GM12872 (cell line): ENCODE data around the gene CEP78.

ENCODE experiments used
- TF ChIP-seq, protein P1 (sequence below): IDR thresholded peaks from 3 replicates; pipeline ENCODE4 v1.5.1; 2011; ENCODE audit warnings: low read depth, mild to moderate bottlenecking, low read length, moderate library complexity; ENCODE audit not compliant: insufficient read depth

CEP78 gene

GRCh38 chr9:78292716-78293497 is 57.0 kb downstream of the CEP78 start:
- TF ChIP-seq, protein P1, sequence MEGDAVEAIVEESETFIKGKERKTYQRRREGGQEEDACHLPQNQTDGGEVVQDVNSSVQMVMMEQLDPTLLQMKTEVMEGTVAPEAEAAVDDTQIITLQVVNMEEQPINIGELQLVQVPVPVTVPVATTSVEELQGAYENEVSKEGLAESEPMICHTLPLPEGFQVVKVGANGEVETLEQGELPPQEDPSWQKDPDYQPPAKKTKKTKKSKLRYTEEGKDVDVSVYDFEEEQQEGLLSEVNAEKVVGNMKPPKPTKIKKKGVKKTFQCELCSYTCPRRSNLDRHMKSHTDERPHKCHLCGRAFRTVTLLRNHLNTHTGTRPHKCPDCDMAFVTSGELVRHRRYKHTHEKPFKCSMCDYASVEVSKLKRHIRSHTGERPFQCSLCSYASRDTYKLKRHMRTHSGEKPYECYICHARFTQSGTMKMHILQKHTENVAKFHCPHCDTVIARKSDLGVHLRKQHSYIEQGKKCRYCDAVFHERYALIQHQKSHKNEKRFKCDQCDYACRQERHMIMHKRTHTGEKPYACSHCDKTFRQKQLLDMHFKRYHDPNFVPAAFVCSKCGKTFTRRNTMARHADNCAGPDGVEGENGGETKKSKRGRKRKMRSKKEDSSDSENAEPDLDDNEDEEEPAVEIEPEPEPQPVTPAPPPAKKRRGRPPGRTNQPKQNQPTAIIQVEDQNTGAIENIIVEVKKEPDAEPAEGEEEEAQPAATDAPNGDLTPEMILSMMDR: no peak

DNA sequence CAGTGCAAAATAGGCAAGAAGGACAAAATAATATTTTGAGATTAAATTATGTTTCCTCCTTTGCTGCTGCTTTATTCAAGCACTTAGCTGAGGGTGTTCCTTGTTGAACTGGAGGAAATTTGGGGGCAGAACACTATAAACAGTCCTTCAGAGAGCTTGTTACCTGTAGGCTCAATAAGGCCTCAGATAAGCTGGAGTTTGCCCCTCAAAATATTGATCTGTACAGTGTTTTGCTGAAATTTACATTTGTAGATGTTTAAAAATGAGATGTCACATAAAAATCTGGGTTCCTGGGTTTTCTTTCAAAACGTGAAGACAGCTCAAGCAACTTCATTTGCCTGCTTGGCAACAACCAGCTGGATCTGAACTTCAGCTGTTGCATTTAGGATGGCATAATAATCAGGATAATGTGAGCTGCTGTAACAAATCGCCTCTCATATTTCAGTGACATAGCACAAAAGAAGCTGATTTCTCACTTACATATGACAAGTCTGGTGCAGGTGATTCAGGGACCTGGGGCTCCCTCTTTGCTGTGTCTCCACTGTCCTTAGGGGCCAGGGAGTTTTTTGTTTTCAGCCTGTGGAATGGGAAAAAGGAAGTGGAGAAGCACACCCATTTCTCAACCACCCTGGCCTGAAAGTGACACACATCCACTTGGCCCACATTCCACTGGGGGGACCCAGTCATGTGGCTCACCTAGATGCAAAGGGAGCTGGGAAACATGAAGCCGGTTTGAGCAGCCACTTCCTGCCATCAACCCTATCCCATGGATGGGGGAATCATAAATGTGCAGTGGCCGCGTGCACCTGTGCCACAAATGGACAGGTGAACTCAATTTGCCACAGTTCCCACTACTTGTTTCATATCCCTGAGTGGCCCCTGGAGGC is 58.7 kb downstream of the CEP78 start:
- TF ChIP-seq, protein P1: no peak

DNA sequence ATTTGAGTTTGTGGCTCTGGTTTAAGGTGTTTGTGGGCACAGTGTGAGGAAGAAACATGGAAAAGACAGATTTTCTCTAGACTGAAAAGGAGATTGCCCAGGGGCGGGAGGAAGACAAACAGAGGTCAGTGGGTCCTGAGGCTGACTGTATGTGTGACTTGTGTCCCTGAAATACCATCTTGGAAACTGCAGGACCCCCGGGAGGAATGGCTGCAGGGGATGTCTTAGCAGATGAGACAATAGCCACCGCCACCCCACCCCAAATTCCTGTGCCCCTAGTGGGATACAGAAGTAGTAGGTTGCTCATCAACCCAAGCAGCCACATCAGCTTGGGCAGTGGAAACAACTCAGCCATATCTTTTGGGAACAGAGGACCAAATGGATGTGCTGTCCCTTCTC is 59.3 kb downstream of the CEP78 start:
- TF ChIP-seq, protein P1: no peak

DNA sequence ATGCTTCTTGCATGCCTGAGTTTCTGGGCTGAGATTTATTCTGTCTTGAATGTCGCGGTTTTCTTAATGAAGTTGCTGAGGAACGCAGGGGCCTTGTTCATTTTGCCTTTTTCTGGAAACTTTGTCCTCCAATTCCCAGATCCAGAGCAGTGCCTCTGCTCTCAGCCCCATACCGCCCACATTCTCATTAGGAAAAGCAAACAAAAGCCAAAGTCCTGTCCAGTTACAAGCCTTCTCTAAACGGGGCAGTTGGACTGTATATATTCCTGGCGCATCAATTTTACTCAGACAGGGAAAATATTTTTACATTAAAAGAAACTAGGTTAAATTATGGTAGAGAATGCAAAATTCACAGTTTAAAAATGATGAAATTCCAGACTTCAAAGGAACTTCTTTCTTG is 59.9 kb downstream of the CEP78 start:
- TF ChIP-seq, protein P1: no peak

GRCh38 chr9:78296201-78296892 is 60.5 kb downstream of the CEP78 start:
- TF ChIP-seq, protein P1: no peak

- TF ChIP-seq, protein P1: no peak
Observed at GRCh38 chr9:78296893-78297671, 61.2 kb downstream of the CEP78 start, which contains the start of gene PSAT1. Gene PSAT1, plus strand, starts transcription at chr9:78297125. Its CDS starts 86 bp downstream, at chr9:78297211.
